HG03280 (cell line): ENCODE data around the gene PCDHGB1.
A peak's percentile ranks its signal among the peaks of the same experiment; 100 is the strongest.
"Not testable (repeated sequence)": the region's sequence is repeated elsewhere in the genome, so short reads cannot be mapped to it uniquely, and the experiment has no call there.

ENCODE experiments used
- ATAC-seq: cut with Tn5 transposase; IDR thresholded peaks from one replicate; pipeline ENCODE4 v1.9.1; 2021; ENCODE audit warnings: mild to moderate bottlenecking, moderate library complexity; ENCODE audit not compliant: unreplicated experiment

Gene PCDHGB1

GRCh38 chr5:141345327-141345726 lies 4.6 kb upstream of the PCDHGB1 start:
- no peak for ATAC-seq

GRCh38 chr5:141346017-141346416 lies 3.9 kb upstream of the PCDHGB1 start:
- ATAC-seq: not testable (repeated sequence)

- ATAC-seq: no peak
These were observed 1.7 kb downstream of the PCDHGB1 start for GRCh38 chr5:141351591-141351990.

- no peak for ATAC-seq
These were observed 5.1 kb downstream of the PCDHGB1 start, which contains the start of gene PCDHGA4 for GRCh38 chr5:141354900-141355469. Gene PCDHGA4 (plus strand): TSS chr5:141355021. CDS start chr5:141355108, 87 bp downstream.

- no peak for ATAC-seq
These were observed 5.7 kb downstream of the PCDHGB1 start for GRCh38 chr5:141355641-141356040.

- no peak for ATAC-seq
These were observed 6.2 kb downstream of the PCDHGB1 start for GRCh38 chr5:141356133-141356532.

GRCh38 chr5:141356950-141357349 lies 7.1 kb downstream of the PCDHGB1 start:
- ATAC-seq: no peak

- peak; percentile 69 for ATAC-seq
These were observed 10.0 kb downstream of the PCDHGB1 start, which contains the start of gene PCDHGB2 for GRCh38 chr5:141359790-141360426. Gene PCDHGB2 (plus strand): TSS chr5:141359994. CDS start chr5:141360136, 142 bp downstream.

- no peak for ATAC-seq
These were observed 10.8 kb downstream of the PCDHGB1 start for GRCh38 chr5:141360685-141361084.

GRCh38 chr5:141362719-141363118 lies 12.8 kb downstream of the PCDHGB1 start:
- ATAC-seq: no peak

GRCh38 chr5:141363952-141364660 lies 14.2 kb downstream of the PCDHGB1 start, which contains the start of gene PCDHGA5:
Gene PCDHGA5 (plus strand): TSS chr5:141364162. CDS start chr5:141364331, 169 bp downstream.
- no peak for ATAC-seq

- no peak for ATAC-seq
These were observed 16.4 kb downstream of the PCDHGB1 start for GRCh38 chr5:141366016-141366896.

GRCh38 chr5:141369994-141370848 lies 20.3 kb downstream of the PCDHGB1 start, which contains the start of gene PCDHGB3:
Gene PCDHGB3 (plus strand): TSS chr5:141370242. CDS start chr5:141370395, 153 bp downstream.
- no peak for ATAC-seq

GRCh38 chr5:141371572-141372475 lies 21.9 kb downstream of the PCDHGB1 start:
- ATAC-seq: no peak

GRCh38 chr5:141373673-141374317 lies 23.9 kb downstream of the PCDHGB1 start, which contains the start of gene PCDHGA6:
Gene PCDHGA6 (plus strand): TSS chr5:141373891. CDS start chr5:141374084, 193 bp downstream.
- ATAC-seq: no peak

- ATAC-seq: no peak
These were observed 24.7 kb downstream of the PCDHGB1 start for GRCh38 chr5:141374627-141375026.

- not testable (repeated sequence) for ATAC-seq
These were observed 25.7 kb downstream of the PCDHGB1 start for GRCh38 chr5:141375444-141376155.
